Measurements from ENCODE around the gene ZFYVE27. TPM values are rescaled to one million over a fixed set of nuclear protein-coding genes. Genes with fewer than 3 reads are reported as not detected.

The ZFYVE27 gene
- polyA plus RNA-seq, 1 donor (not counting 4 experiments of a cell fraction or from before 2014, with no cell fraction given), result 14.3 TPM

- DNase-seq (ENCODE audit: low read depth, low spot score), result no peak
- Histone ChIP-seq H3K79me2 (ENCODE audit: control insufficient read depth, insufficient read depth, low read length) (no peaks in the 10 kb centered on the region), H3K36me3 (ENCODE audit: control insufficient read depth in 2 of 2, extremely low read depth in 1 of 2, insufficient read depth in 2 of 2, low read length in 2 of 2) (peaks cover 43 to 49% of the 10 kb centered on the region in 2 experiments), H3K9ac (ENCODE audit: control insufficient read depth, extremely low read depth, insufficient read depth, low read length) (no peak overlapping the region), H4K20me1 (ENCODE audit: control insufficient read depth, extremely low read depth, insufficient read depth, low read length) (peaks cover 2% of the 10 kb centered on the region), H3K9me3 (ENCODE audit: control insufficient read depth, low read depth, low read length) (no peaks in the 10 kb centered on the region), H2AFZ (ENCODE audit: control insufficient read depth, low read length) (no peak overlapping the region), H3K4me2 (ENCODE audit: control insufficient read depth, extremely low read depth, insufficient read depth, low read depth, low read length) (no peak overlapping the region), H3K4me1 (ENCODE audit: control insufficient read depth, extremely low read depth, insufficient read depth, low read length) (peaks cover 2% of the 10 kb centered on the region), H3K9me1 (ENCODE audit: control insufficient read depth, extremely low read depth, insufficient read depth, low read length) (no peaks in the 10 kb centered on the region), H3K27me3 (ENCODE audit: control insufficient read depth, extremely low read depth, insufficient read depth, low read length) (no peaks in the 10 kb centered on the region), H3K27ac (ENCODE audit: control insufficient read depth, insufficient read depth, low read length) (no peak overlapping the region), H3K4me3 (ENCODE audit: control insufficient read depth in 2 of 3, extremely low read depth in 1 of 3, insufficient read depth in 2 of 3, low read depth in 1 of 3, low read length in 3 of 3) (no peak overlapping the region)
- dilution Hi-C loops (cut with MboI; ENCODE audit: extremely low pct_ligation_motif_present, low sequenced_read_pairs), result loop anchor here (25.0 kb wide), 1 partner anchor 108 kb away; no protein-coding TSS in a partner anchor
- no peak for TF ChIP-seq EZH2 (IDR thresholded peaks at IDR 0.05; ENCODE audit: low read length)
- no peak for TF ChIP-seq CTCF (optimal IDR thresholded peaks at IDR 0.05 in 1 of 3, IDR thresholded peaks at IDR 0.05 in 1 of 3, conservative IDR thresholded peaks at IDR 0.05 in 1 of 3; ENCODE audit: extremely low read depth in 1 of 3, insufficient read depth in 2 of 3, low read length in 3 of 3)
- no peak for FAIRE-seq
These were observed 17.8 kb downstream of the ZFYVE27 start for GRCh38 chr10:97754726-97755125.

GRCh38 chr10:97755718-97756117, 18.8 kb downstream of the ZFYVE27 start:
- Histone ChIP-seq H3K9ac (ENCODE audit: control insufficient read depth, extremely low read depth, insufficient read depth, low read length) (no peak overlapping the region), H2AFZ (ENCODE audit: control insufficient read depth, low read length) (no peak overlapping the region), H3K79me2 (ENCODE audit: control insufficient read depth, insufficient read depth, low read length) (no peaks in the 10 kb centered on the region), H3K9me1 (ENCODE audit: control insufficient read depth, extremely low read depth, insufficient read depth, low read length) (no peaks in the 10 kb centered on the region), H3K4me1 (ENCODE audit: control insufficient read depth, extremely low read depth, insufficient read depth, low read length) (peaks cover 2% of the 10 kb centered on the region), H3K27me3 (ENCODE audit: control insufficient read depth, extremely low read depth, insufficient read depth, low read length) (no peaks in the 10 kb centered on the region), H3K36me3 (ENCODE audit: control insufficient read depth in 2 of 2, extremely low read depth in 1 of 2, insufficient read depth in 2 of 2, low read length in 2 of 2) (peaks cover 45 to 46% of the 10 kb centered on the region in 2 experiments), H4K20me1 (ENCODE audit: control insufficient read depth, extremely low read depth, insufficient read depth, low read length) (peaks cover 4% of the 10 kb centered on the region), H3K9me3 (ENCODE audit: control insufficient read depth, low read depth, low read length) (no peaks in the 10 kb centered on the region), H3K4me3 (ENCODE audit: control insufficient read depth in 2 of 3, extremely low read depth in 1 of 3, insufficient read depth in 2 of 3, low read depth in 1 of 3, low read length in 3 of 3) (no peak overlapping the region), H3K27ac (ENCODE audit: control insufficient read depth, insufficient read depth, low read length) (no peak overlapping the region), H3K4me2 (ENCODE audit: control insufficient read depth, extremely low read depth, insufficient read depth, low read depth, low read length) (no peak overlapping the region)
- dilution Hi-C loops (cut with MboI; ENCODE audit: extremely low pct_ligation_motif_present, low sequenced_read_pairs), result loop anchor here (25.0 kb wide), 1 partner anchor 107 kb away; no protein-coding TSS in a partner anchor
- no peak for DNase-seq (ENCODE audit: low read depth, low spot score)
- TF ChIP-seq EZH2 (IDR thresholded peaks at IDR 0.05; ENCODE audit: low read length), result no peak
- no peak for TF ChIP-seq CTCF (optimal IDR thresholded peaks at IDR 0.05 in 1 of 3, IDR thresholded peaks at IDR 0.05 in 1 of 3, conservative IDR thresholded peaks at IDR 0.05 in 1 of 3; ENCODE audit: extremely low read depth in 1 of 3, insufficient read depth in 2 of 3, low read length in 3 of 3)
- FAIRE-seq, result no peak

Measured in keratinocyte (primary cell).